ENCODE data around the gene ANAPC13.

Gene ANAPC13

DNA sequence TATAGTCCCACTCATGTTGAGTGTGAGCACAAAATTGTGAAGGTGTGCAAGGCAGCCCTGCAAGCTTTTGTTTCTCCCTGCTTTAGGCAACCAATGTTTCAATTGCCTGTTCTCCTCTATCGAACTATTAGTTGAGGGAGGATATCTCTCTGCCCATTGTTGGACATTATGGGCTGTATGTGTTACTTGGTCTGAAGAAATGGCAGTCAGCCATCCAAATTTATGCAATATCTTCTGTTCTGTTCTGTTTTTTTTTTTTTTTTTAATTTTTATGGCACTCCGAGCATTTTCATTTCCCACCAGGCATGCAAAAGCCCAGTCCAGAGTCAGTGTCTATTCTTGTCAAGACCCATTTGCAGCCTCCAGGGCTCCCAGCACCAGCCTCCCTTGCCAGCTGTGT is 44.0 kb downstream of the ANAPC13 start:
- TF ChIP-seq, protein P1, sequence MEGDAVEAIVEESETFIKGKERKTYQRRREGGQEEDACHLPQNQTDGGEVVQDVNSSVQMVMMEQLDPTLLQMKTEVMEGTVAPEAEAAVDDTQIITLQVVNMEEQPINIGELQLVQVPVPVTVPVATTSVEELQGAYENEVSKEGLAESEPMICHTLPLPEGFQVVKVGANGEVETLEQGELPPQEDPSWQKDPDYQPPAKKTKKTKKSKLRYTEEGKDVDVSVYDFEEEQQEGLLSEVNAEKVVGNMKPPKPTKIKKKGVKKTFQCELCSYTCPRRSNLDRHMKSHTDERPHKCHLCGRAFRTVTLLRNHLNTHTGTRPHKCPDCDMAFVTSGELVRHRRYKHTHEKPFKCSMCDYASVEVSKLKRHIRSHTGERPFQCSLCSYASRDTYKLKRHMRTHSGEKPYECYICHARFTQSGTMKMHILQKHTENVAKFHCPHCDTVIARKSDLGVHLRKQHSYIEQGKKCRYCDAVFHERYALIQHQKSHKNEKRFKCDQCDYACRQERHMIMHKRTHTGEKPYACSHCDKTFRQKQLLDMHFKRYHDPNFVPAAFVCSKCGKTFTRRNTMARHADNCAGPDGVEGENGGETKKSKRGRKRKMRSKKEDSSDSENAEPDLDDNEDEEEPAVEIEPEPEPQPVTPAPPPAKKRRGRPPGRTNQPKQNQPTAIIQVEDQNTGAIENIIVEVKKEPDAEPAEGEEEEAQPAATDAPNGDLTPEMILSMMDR (conservative IDR thresholded peaks at IDR 0.05; ENCODE audit: low read length) = no peak
- no peak for TF ChIP-seq EZH2phosphoT487 (IDR thresholded peaks at IDR 0.05; ENCODE audit: borderline replicate concordance)
- Histone ChIP-seq H3K27me3 (ENCODE audit: insufficient read depth, low read length, poor library complexity, severe bottlenecking) (no peaks in the 10 kb centered on the region), H4K20me1 (ENCODE audit: insufficient read depth, low read length, poor library complexity, severe bottlenecking) (no peaks in the 10 kb centered on the region), H3K79me2 (ENCODE audit: insufficient read depth, low read length) (no peaks in the 10 kb centered on the region), H3K4me1 (ENCODE audit: insufficient read depth, low read length, poor library complexity, severe bottlenecking) (no peaks in the 10 kb centered on the region), H3K9me2 (replicated peaks; ENCODE audit: low read depth, low read length) (no peaks in the 10 kb centered on the region), H3F3A (ENCODE audit: low read depth) (no peaks in the 10 kb centered on the region), H2AFZ (ENCODE audit: low read length) (no peak overlapping the region), H3K4me2 (ENCODE audit: low read depth, low read length, poor library complexity, severe bottlenecking) (no peak overlapping the region), H3K4me3 (ENCODE audit: low read length, poor library complexity, severe bottlenecking) (no peak overlapping the region), H3K36me3 (ENCODE audit: insufficient read depth, low read length) (no peaks in the 10 kb centered on the region), H3K9ac (ENCODE audit: low read depth, low read length, poor library complexity, severe bottlenecking) (no peak overlapping the region), H3K9me3 (ENCODE audit: insufficient read depth, low read depth, low read length) (peaks cover 5% of the 10 kb centered on the region; the same call in 1 of the 2 replicates)

DNA sequence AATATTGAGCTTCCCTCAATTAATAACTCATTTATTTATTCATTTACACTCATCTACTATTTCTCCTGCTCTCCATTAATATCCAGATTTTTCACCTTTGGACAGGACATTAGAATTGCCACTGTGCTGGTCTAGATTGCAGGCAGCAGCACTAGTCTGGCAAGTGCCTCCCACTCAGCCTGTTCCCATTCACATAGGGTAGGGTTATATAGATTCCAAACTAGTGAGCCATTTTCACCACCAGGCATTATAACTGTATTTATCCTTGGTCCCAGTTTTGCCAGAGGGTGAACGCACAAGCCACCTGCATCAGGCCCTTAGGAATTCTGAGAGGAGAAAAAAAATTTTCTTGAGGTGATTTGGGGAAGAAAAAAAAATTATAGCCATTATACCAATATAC is 44.5 kb downstream of the ANAPC13 start:
- H3K79me2 ChIP-seq (ENCODE audit: insufficient read depth, low read length) = no peaks in the 10 kb centered on the region
- TF ChIP-seq EZH2phosphoT487 (IDR thresholded peaks at IDR 0.05; ENCODE audit: borderline replicate concordance) = no peak
- H3K4me2 ChIP-seq (ENCODE audit: low read depth, low read length, poor library complexity, severe bottlenecking) = no peak overlapping the region
- peaks cover 5% of the 10 kb centered on the region; the same call in 1 of the 2 replicates for H3K9me3 ChIP-seq (ENCODE audit: insufficient read depth, low read depth, low read length)
- H3F3A ChIP-seq (ENCODE audit: low read depth) = no peaks in the 10 kb centered on the region
- H2AFZ ChIP-seq (ENCODE audit: low read length) = no peak overlapping the region
- no peaks in the 10 kb centered on the region for H3K27me3 ChIP-seq (ENCODE audit: insufficient read depth, low read length, poor library complexity, severe bottlenecking)
- no peak overlapping the region for H3K4me3 ChIP-seq (ENCODE audit: low read length, poor library complexity, severe bottlenecking)
- no peak overlapping the region for H3K9ac ChIP-seq (ENCODE audit: low read depth, low read length, poor library complexity, severe bottlenecking)
- H3K9me2 ChIP-seq (replicated peaks; ENCODE audit: low read depth, low read length) = no peaks in the 10 kb centered on the region
- H4K20me1 ChIP-seq (ENCODE audit: insufficient read depth, low read length, poor library complexity, severe bottlenecking) = no peaks in the 10 kb centered on the region
- H3K36me3 ChIP-seq (ENCODE audit: insufficient read depth, low read length) = no peaks in the 10 kb centered on the region
- no peaks in the 10 kb centered on the region for H3K4me1 ChIP-seq (ENCODE audit: insufficient read depth, low read length, poor library complexity, severe bottlenecking)

DNA sequence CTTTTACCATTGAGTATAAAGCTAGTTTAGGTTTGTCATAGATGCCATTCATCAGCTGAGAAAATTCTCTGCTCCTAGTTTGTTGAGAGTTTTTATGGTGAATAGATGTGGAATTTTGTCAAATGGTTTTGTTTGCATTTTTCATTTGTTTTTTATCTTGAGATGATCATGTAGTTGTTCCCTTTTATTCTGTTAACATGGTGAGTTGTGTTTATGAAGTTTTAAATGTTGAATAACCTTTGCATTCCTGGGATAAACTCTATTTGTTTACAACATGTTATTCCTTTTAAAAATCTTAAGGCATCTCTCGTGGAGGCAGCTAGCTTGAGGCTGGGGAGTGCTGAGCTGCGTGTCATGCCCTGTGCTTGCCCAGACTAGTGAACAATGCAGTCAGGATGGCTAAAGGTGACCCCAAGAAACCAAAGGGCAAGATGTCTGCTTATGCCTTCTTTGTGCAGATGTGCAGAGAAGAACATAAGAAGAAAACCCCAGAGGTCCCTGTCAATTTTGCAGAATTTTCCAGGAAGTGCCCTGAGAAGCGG is 48.5 kb downstream of the ANAPC13 start:
- H3K4me3 ChIP-seq (ENCODE audit: low read length, poor library complexity, severe bottlenecking) = no peak overlapping the region
- H3K4me1 ChIP-seq (ENCODE audit: insufficient read depth, low read length, poor library complexity, severe bottlenecking) = no peaks in the 10 kb centered on the region
- H3K79me2 ChIP-seq (ENCODE audit: insufficient read depth, low read length) = no peaks in the 10 kb centered on the region
- no peaks in the 10 kb centered on the region for H3F3A ChIP-seq (ENCODE audit: low read depth)
- no peak overlapping the region for H3K4me2 ChIP-seq (ENCODE audit: low read depth, low read length, poor library complexity, severe bottlenecking)
- H3K9me2 ChIP-seq (replicated peaks; ENCODE audit: low read depth, low read length) = no peaks in the 10 kb centered on the region
- H3K27me3 ChIP-seq (ENCODE audit: insufficient read depth, low read length, poor library complexity, severe bottlenecking) = no peaks in the 10 kb centered on the region
- H4K20me1 ChIP-seq (ENCODE audit: insufficient read depth, low read length, poor library complexity, severe bottlenecking) = no peaks in the 10 kb centered on the region
- H2AFZ ChIP-seq (ENCODE audit: low read length) = no peak overlapping the region
- no peaks in the 10 kb centered on the region for H3K9me3 ChIP-seq (ENCODE audit: insufficient read depth, low read depth, low read length)
- H3K36me3 ChIP-seq (ENCODE audit: insufficient read depth, low read length) = no peaks in the 10 kb centered on the region
- TF ChIP-seq, protein P1 (conservative IDR thresholded peaks at IDR 0.05; ENCODE audit: low read length) = no peak
- no peak for TF ChIP-seq EZH2phosphoT487 (IDR thresholded peaks at IDR 0.05; ENCODE audit: borderline replicate concordance)
- H3K9ac ChIP-seq (ENCODE audit: low read depth, low read length, poor library complexity, severe bottlenecking) = no peak overlapping the region

DNA sequence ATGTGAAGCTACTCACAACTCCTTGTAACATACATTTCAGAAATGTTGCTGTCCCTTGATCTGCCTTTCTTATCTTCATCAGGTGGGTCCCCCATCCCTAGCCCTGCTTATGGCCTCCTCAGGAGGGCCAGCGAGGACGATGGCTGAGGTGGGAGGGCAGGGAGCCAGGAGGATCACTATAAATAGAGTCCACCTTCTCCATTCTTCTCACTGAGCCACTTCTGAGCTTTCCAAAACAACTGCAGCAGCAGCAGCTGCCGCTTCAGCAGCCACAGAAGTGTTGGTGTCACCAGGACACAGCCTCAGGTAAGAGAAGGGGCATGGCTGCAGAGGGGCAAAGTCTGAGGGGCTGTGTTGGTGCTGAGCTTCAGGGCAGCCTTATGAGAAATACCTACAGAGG is 53.5 kb downstream of the ANAPC13 start:
- H3K4me1 ChIP-seq (ENCODE audit: insufficient read depth, low read length, poor library complexity, severe bottlenecking) = no peaks in the 10 kb centered on the region
- no peak for TF ChIP-seq EZH2phosphoT487 (IDR thresholded peaks at IDR 0.05; ENCODE audit: borderline replicate concordance)
- no peaks in the 10 kb centered on the region for H3K9me2 ChIP-seq (replicated peaks; ENCODE audit: low read depth, low read length)
- no peaks in the 10 kb centered on the region for H3K27me3 ChIP-seq (ENCODE audit: insufficient read depth, low read length, poor library complexity, severe bottlenecking)
- H3K9ac ChIP-seq (ENCODE audit: low read depth, low read length, poor library complexity, severe bottlenecking) = no peak overlapping the region
- no peaks in the 10 kb centered on the region for H3F3A ChIP-seq (ENCODE audit: low read depth)
- H4K20me1 ChIP-seq (ENCODE audit: insufficient read depth, low read length, poor library complexity, severe bottlenecking) = no peaks in the 10 kb centered on the region
- no peaks in the 10 kb centered on the region for H3K36me3 ChIP-seq (ENCODE audit: insufficient read depth, low read length)
- no peak overlapping the region for H3K4me2 ChIP-seq (ENCODE audit: low read depth, low read length, poor library complexity, severe bottlenecking)
- H3K4me3 ChIP-seq (ENCODE audit: low read length, poor library complexity, severe bottlenecking) = no peak overlapping the region
- no peaks in the 10 kb centered on the region for H3K79me2 ChIP-seq (ENCODE audit: insufficient read depth, low read length)
- no peak overlapping the region for H2AFZ ChIP-seq (ENCODE audit: low read length)
- H3K9me3 ChIP-seq (ENCODE audit: insufficient read depth, low read depth, low read length) = no peaks in the 10 kb centered on the region
